DND-41 (cell line): ENCODE results near the gene NINL.
"Not testable (repeated sequence)": the region's sequence is repeated elsewhere in the genome, so short reads cannot be mapped to it uniquely, and the experiment has no call there.

Source experiments
- CTCF ChIP-seq: IDR thresholded peaks from 2 replicates; pipeline ENCODE4 v1.5.1; 2012; ENCODE audit warnings: borderline replicate concordance, low read length, moderate library complexity, mild to moderate bottlenecking; ENCODE audit not compliant: poor library complexity, severe bottlenecking; ENCODE audit errors: extremely low read depth
- EZH2 ChIP-seq: IDR thresholded peaks from 3 replicates; pipeline ENCODE4 v1.6.1; 2012; ENCODE audit warnings: borderline replicate concordance, low read depth, mild to moderate bottlenecking, moderate library complexity, low read length, inconsistent platforms; ENCODE audit not compliant: severe bottlenecking

GRCh38 chr20:25561771-25562170 is 23.6 kb downstream of the NINL start:
- not testable (repeated sequence) for TF ChIP-seq CTCF, EZH2
